Bronchus fibroblast of lung (primary cell): ENCODE measurements around the gene LRRC4B. TPM values are rescaled to one million over a fixed set of nuclear protein-coding genes. Genes with fewer than 3 reads are reported as not detected.

ENCODE experiments used
- total RNA-seq: library from RNA; depleted of rRNA; stranded (reverse); fragments of >200 nt; gene quantifications from 2 replicates; pipeline ENCODE4 v1.2.3, GENCODE V29; 2015

Gene LRRC4B, protein sequence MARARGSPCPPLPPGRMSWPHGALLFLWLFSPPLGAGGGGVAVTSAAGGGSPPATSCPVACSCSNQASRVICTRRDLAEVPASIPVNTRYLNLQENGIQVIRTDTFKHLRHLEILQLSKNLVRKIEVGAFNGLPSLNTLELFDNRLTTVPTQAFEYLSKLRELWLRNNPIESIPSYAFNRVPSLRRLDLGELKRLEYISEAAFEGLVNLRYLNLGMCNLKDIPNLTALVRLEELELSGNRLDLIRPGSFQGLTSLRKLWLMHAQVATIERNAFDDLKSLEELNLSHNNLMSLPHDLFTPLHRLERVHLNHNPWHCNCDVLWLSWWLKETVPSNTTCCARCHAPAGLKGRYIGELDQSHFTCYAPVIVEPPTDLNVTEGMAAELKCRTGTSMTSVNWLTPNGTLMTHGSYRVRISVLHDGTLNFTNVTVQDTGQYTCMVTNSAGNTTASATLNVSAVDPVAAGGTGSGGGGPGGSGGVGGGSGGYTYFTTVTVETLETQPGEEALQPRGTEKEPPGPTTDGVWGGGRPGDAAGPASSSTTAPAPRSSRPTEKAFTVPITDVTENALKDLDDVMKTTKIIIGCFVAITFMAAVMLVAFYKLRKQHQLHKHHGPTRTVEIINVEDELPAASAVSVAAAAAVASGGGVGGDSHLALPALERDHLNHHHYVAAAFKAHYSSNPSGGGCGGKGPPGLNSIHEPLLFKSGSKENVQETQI
- total RNA-seq: under 0.01 TPM in 1 of 2 replicates, not detected in the other

DNA sequence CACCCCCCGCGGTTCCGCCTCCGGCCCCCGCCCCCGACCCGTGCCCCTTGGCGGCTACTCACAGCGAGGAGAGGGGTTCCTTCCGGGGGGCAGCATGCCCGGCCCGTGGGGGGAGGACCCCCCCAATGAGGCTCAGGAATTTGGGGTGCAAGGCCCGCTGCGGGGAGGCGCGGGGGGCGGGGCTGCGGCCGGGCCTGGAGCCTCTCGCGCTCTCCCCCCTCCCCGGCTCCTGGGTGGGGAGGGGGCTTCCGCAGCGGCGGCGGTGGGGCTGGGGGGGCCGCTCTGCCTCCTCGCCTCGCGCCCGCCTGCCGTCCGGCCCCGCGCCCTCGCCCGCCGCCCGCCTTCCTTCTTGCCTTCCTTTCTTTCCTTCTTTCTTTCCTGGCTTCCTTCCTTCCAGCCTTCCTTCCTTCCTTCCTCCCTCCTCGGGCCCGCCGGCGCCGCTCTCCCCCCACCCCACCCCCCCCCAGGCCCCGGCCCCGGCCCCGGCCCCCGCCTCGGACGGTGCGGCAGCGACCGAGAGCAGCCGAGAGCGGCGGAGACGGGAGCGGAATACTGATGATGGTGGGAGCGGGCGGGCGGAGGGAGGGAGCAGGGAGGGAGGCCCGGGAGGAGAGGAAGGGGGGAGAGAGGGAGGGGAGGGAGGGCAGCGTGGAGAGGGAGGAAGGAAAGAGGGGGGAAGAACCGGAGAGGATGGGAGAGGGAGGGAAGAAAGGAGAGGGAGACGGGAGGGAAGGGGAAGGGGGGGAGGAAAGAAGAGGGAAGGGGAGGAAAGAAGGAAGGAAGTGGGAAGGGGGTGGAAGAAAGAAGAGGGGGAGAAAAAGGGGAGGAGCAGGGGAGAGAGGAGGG lies at the start of gene LRRC4B:
TSS of gene LRRC4B (minus strand) at position 554 of the 846 bp plus-strand sequence. CDS start 19,597 bp downstream, outside the sequence.

DNA sequence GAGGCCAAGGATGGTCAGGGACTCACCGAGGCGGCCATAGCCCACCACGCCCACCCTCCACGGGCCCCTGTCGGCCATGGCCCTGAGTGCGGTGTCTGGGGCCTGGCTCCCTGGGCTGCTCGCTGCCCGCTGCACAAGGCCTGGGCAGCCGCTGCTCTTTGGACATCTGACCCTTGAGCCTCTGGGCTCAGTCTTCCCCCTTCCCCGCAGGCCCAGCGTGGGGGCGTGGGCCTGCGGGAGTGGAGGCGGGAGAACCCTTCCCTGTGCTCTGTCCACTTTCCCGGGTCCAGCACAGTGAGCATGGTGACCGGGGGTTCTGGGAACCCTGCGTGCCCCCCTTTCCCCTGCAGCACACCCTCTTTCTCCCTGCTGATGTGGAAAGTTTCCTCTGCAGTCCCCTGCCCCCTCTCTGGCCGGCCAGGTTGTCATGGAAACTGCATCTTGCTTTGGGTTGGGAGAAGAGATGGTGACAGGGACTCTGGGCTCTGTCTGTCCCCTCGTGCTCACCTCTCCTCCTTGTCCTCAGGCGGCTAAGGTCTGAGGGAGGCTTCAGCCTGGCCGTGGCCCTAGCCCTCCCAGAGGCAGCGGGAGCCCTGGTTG lies 54.4 kb downstream of the LRRC4B start, which contains the start of gene ASPDH:
TSS of gene ASPDH (minus strand) at position 168 of the 600 bp plus-strand sequence. CDS start at position 78, 90 bp downstream.

DNA sequence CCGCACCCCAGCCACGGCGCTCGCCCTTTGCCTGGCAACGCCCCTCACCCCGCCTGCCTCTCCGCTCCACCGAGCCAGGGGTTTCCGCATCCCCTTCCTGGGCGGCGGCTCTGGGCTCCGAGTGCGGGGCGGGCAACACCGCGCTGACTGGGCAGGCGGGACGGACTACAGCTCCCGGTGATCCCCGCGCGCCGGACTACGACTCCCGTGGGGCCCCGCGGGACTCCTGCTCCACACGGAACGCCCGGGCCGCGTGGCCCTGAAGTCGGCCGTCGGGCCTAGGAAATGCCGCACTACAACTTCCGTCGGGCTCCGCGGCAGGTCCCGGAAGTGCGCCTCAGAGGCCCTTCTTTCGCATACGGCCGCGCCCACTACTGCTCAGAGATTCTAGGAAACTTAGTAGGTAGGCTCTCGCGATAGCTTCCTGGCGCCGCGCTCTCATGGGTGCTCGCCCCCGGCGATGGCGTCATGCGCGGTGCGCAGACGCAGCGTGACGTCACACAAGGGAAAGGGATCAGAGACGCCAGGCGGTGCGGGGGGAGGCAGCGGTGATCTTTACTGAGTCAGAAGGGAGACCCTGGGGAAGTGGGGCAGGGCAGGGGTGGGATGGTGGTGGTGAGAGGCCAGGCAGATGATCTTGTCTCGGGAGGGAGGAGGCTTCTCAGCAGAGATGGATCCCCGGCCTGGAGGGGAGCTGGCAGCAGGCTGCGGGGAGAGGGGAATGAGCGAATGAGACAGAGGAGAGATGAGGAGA lies 57.0 kb downstream of the LRRC4B start, which contains the start of gene JOSD2:
TSS of gene JOSD2 (minus strand) at position 123 of the 754 bp plus-strand sequence. CDS start 760 bp downstream, outside the sequence.

DNA sequence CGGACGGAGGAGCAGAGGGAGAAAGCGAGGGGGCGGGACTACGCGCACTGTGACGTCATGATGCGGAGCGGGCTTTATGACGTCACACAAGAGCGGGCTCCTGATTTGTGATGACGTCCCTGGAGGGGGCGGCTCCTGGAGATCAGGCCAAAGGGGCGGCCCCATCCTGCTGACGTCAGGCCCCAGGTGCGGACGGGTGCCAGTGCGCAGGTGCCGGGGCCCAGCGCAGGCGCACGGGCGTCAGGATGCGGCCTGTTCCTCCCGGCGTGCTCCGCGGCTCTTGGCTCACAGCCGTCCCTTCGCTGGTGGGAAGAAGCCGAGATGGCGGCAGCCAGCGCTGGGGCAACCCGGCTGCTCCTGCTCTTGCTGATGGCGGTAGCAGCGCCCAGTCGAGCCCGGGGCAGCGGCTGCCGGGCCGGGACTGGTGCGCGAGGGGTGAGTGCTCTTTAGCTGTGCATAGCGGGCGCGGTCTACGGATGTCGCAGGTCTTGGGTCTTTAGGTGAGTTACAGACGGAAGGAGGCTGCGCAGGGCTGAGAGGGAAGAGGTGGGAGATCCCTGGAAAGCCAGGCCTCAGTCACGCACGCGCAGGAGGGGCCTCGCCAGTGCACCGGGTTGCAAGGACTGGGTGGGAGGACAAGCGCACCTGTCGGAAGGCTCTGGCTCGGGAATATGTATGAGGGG lies 91.9 kb downstream of the LRRC4B start, which contains the start of the genes EMC10 and GARIN5A:
TSS of gene EMC10 (plus strand) at position 284 of the 683 bp plus-strand sequence. CDS start at position 322, 38 bp downstream.
TSS of gene GARIN5A (minus strand) at position 625 of the 683 bp plus-strand sequence. CDS start at position 165, 460 bp downstream.

Other genes starting within 250 kb of the LRRC4B start
- gene KCNC3, start 239.1 kb downstream of the LRRC4B start, total RNA-seq: not detected in 2 replicates
- gene NAPSA, start 202.8 kb downstream of the LRRC4B start, total RNA-seq: 0.45 TPM in 1 of 2 replicates, not detected in the other
- 56.9 and 61.0 TPM in 2 replicates for gene NR1H2, start 192.0 kb downstream of the LRRC4B start, total RNA-seq
- 65.6 and 72.8 TPM in 2 replicates for gene POLD1, start 184.1 kb downstream of the LRRC4B start, total RNA-seq
- gene SPIB, start 149.5 kb downstream of the LRRC4B start, total RNA-seq: not detected in 2 replicates
- not detected in 2 replicates for gene MYBPC2, start 135.5 kb downstream of the LRRC4B start, total RNA-seq
- gene EMC10, start 91.9 kb downstream of the LRRC4B start, total RNA-seq: 76.0 and 80.0 TPM in 2 replicates
- 0.84 and 1.3 TPM in 2 replicates for gene GARIN5A, start 91.6 kb downstream of the LRRC4B start, total RNA-seq
- gene JOSD2, start 57.2 kb downstream of the LRRC4B start, total RNA-seq: 40.2 and 41.6 TPM in 2 replicates
- gene ASPDH, start 54.5 kb downstream of the LRRC4B start, total RNA-seq: not detected in 2 replicates
- 0.15 TPM in 1 of 2 replicates, not detected in the other for gene SYT3, start 71.4 kb upstream of the LRRC4B start, total RNA-seq
- gene C19orf81, start 81.0 kb upstream of the LRRC4B start, total RNA-seq: not detected in 2 replicates
- 0.84 and 1.8 TPM in 2 replicates for gene SHANK1, start 151.4 kb upstream of the LRRC4B start, total RNA-seq
- gene CLEC11A, start 154.9 kb upstream of the LRRC4B start, total RNA-seq: 72.5 and 93.3 TPM in 2 replicates
- not detected in 2 replicates for gene GPR32, start 202.0 kb upstream of the LRRC4B start, total RNA-seq
- gene ACP4, start 222.0 kb upstream of the LRRC4B start, total RNA-seq: not detected in 2 replicates